Stimulated activated CD8-positive, alpha-beta memory T cell treated with anti-CD3 and anti-CD28 coated beads, Interleukin-12 subunit alpha, Interleukin-12 subunit beta, amount 100 ng/mL, for 4 hours (primary cell): Measurements from ENCODE around the gene EVX2.

Source experiments
- DNase-seq: peaks from one replicate; pipeline ENCODE4 v3.0.0-alpha.2; 2020; ENCODE audit warnings: low read depth

Gene EVX2

GRCh38 chr2:176122052-176122682 is 38.4 kb upstream of the EVX2 start:
- DNase-seq: no peak

GRCh38 chr2:176121190-176122051 is 37.7 kb upstream of the EVX2 start:
- DNase-seq: no peak

DNA sequence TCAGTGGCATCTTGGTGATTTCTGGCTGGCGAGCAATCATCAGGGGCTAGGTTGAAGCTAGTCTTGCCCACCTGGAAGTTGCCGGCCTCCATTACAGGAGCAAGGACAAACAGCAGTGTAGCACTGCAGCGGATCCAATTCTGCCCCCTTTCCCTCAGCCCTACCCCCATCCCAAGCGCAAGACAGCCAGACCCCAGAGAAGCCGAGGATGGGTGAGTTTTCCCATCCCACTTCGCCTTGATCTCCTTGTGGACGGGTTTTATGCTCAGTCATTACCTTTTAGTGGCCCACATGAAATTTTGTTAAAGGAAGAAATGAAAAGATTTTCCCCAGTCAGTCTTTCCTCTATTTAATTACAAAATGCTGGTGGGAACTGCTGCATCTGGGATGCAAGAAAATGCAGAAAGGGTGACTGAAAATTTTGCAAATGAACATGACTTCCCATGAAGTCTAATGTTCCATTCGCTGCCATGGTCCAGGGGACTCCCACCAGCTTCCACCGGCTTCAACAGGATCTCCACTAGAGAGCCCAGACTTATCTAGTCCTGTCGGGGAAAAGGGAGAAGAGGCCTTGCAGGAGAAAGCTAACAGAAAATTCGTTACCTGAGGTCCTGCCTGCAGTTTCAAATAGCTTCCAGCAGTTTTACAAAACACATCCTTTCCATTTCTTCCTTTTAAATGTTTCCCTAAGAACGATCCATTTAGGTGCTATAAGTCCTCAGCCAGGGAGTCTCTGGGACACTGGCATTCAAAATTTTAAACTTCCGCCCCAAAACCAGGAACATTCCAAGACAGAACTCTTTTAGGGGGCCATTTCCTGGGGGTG is 36.8 kb upstream of the EVX2 start:
- DNase-seq: no peak

DNA sequence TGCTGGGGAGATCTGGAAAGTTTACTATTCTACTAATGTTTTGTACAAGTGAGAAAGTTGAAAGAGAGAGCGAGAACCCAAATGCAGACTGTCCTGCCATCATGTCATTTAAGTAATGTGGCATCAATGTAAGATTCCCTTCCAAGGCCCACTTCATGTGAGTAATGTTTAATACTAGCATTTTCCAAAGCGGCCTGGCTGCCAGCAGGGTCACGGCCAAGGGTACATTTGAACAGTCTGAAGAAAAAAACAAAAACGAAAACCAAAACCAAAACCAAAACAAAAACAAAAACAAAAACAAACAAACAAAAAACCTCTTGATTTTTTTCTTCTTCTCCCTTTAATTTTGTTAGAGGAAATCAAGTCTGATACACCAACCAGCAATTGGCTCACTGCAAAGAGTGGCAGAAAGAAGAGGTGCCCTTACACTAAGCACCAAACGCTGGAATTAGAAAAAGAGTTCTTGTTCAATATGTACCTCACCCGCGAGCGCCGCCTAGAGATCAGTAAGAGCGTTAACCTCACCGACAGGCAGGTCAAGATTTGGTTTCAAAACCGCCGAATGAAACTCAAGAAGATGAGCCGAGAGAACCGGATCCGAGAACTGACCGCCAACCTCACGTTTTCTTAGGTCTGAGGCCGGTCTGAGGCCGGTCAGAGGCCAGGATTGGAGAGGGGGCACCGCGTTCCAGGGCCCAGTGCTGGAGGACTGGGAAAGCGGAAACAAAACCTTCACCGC is 35.0 kb upstream of the EVX2 start:
- no peak for DNase-seq

- no peak for DNase-seq
These were observed 34.1 kb upstream of the EVX2 start for GRCh38 chr2:176117823-176118371.

- DNase-seq: no peak
These were observed 33.5 kb upstream of the EVX2 start for GRCh38 chr2:176117162-176117822.

DNA sequence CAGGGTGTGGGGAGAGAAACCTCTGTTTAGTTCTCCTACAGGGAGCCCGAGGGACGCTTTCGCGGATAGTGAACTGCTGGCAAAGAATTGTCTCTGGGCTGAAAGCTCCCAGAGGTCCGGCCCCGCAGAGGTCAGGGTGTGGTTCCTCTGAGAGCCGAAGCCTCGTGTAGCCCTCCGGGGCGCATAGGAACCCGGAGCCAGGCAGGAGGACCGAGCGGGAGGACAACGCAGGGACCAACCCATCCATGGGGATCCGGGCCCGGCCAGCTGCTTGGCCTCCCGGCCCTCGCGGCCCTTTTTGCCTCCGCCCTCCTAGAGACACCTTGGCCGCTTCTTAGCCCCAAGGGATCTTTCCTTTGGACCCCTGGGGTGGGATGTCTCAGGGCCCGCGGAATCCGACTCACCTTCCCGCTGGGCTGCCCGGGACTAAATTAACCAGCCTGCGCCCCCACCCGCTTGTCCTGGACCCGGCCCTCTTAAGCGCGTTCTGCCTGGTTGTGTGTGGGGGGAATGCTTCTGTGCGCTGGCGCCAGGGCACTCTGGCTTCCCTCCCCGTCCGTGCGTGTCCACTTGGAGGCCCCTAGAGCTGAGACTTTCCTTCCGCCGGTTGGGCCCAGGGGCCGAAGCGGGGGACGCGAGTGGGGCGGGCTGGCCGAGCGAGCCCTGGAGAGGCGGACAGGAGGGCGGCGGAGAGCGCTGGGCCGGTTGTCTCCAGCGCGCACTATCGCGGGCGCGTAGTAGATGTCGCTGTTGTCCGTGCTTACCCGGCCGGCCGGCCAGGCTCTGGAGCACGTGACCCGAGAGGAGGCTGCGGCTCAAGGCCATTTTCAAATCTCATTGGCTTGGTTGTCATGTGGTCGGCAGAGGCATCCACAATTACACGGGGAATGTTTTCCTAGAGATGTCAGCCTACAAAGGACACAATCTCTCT is 32.4 kb upstream of the EVX2 start, which contains the start of gene HOXD10:
Gene HOXD10 (plus strand): TSS at position 896 of the 931 bp plus-strand sequence. CDS start 56 bp downstream, outside the sequence.
- DNase-seq: no peak

DNA sequence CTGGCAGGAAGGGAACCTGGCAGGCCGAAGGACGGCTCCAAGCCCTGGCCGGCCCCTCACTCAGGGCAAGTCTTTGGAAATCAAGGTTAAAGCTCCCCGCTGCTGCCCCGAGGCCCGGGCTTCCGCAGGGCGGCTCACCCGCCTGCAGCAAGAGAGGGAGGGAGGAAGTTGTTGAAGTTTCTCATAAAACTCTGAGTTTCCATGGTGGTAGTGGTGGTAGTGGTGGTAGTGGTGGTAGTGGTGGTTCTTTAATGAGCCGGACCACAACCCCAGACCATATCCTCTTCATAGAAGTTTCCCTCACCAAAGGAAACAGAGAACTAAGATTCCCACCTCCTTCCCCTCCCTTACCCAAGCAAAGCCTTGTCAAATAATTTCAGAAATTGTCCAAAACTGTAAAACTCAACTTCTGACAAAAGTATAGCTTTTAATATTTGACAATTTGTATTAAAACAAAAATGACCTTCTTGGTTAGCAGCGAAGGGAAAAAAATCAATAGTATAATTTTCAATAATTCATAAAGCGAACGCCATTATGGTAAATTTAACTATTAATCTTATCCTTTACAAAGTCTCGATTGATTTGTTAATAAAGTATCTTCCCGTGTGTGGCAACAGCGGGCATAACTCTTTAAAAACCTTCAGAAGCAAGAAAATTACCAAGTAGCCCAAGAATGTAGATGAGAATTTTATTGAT is 31.3 kb upstream of the EVX2 start:
- no peak for DNase-seq

- no peak for DNase-seq
These were observed 30.6 kb upstream of the EVX2 start for GRCh38 chr2:176114120-176114929.

DNA sequence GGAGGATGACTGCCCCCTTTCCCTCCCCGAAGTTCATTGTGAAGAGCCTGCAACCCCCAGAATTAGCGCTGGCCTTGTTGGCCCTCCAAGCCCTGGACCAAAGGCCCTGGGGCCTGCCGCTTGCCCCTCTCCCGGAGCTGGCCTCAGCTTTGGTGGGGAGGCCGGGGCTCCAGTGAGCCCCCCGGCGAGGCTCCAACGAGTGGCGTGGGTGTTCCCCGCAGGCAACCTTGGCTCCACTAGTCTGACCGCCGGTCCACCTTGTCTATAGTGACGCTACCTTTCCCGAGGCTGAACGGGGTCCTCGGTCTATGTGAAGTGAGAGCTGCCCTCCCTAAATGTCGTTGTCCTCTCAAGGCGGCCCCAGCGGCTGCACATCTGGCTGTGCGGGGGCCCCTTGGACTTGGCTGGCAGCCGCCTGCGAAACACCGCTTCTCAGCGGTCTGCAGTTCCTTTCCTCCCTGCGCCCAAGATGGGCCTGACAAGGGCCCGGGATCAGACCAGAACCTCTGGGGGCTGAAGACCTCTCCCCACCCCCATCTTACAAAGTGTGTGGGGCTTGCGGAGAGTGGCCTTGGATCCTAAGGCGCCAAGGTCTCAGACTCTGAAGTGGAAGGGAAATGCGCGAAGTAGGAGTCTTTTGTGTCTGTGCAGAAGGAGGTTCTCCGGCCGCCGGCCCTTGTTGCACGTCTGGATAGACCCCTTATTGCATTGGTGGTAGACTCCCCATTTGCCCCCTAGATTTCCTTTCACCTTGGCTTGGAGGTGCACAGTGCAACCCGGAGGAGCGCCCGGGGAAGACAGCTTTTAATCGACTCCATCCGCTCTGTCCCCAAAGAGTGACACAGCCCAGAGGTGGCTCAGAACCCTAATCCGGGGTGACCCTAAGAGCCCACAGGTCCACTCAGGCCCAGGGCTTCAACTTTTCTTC is 28.9 kb upstream of the EVX2 start:
- no peak for DNase-seq

DNA sequence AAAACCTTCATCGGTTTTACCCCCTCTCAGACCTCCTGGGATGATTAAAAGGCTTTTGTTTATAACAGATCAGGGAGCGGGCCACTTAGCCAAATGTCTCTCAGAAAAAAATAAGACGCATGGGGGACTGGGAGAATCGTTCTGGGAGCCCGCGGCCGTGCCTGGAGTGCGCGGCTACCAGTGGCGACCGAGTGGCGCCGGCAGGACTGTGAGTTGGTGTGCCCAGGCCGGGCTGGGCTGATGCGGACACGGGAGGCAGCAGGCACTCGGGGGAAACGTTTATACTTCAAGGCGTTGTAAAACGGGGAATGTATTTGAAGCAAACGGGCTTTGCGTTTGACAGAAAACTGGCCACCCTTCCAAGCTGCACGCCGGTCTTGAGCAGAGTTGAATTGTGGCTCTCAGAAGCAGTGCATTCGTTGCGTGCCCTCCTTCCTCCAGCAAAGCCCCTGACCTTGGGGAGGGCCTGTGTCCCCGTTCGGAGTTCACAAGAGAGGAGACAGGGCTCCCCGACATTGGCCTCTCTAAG is 28.1 kb upstream of the EVX2 start:
- DNase-seq: no peak

DNA sequence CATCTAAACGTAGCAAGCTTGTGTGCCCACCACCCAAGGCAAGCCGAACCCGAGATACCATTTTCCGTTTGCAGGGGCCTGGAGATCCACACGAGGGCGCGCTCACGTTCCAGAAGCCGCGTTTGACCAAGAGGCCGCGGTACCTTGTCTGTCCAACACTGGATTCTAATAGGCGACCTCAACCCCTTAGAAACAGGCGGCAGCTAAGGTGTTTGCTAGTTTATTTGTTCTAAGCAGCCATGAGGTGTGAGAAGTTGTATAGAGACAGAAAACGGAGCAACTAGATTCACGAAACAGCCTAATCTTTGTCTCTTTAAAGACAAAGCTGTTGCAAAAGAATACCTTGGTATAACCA is 27.5 kb upstream of the EVX2 start:
- no peak for DNase-seq

GRCh38 chr2:176110415-176111308 is 26.9 kb upstream of the EVX2 start:
- no peak for DNase-seq

- DNase-seq: no peak
These were observed 26.2 kb upstream of the EVX2 start for GRCh38 chr2:176109946-176110345.

DNA sequence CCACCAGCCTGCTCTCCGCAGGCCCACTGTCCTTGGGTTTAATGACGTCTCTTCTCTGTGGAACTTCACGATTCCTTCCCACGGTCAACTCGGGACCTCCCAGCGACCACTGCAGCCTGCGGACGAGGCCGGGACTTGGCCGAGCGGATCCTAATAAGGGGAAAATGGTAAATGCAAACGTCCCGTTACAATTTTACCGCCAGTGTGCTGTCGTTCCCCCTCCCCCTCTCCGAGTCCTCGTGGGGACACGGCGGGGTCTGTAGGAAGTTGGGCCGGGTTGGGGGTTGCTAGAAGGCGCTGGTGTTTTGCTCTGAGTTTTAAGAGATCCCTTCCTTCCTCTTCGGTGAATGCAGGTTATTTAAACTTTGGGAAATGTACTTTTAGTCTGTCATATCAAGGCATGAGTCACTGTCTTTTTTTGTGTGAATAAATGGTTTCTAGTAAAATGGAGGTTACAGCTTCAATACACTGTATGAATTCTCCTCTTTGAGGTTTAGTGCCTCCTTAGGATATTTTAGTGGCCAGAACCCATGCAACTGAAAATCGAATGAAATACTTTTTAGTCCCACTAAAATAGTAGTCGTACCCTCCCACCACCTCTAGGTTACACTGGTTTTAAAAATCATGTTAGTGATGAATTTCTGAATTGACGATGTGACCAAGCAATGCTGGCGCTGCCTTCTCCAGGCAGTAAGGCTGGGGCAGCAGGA is 25.6 kb upstream of the EVX2 start:
- DNase-seq: no peak
